GM20000 (cell line): ENCODE measurements around the gene GTPBP6.

Experiments
- DNase-seq: peaks from one replicate; pipeline ENCODE4 v3.0.0; 2012; ENCODE audit warnings: low spot score
- TF ChIP-seq, protein P1 (sequence below): IDR thresholded peaks from 2 replicates; pipeline ENCODE4 v1.5.1; 2012; ENCODE audit warnings: mild to moderate bottlenecking, control low read depth; ENCODE audit errors: extremely low read depth, missing control alignments

GTPBP6 gene

DNA sequence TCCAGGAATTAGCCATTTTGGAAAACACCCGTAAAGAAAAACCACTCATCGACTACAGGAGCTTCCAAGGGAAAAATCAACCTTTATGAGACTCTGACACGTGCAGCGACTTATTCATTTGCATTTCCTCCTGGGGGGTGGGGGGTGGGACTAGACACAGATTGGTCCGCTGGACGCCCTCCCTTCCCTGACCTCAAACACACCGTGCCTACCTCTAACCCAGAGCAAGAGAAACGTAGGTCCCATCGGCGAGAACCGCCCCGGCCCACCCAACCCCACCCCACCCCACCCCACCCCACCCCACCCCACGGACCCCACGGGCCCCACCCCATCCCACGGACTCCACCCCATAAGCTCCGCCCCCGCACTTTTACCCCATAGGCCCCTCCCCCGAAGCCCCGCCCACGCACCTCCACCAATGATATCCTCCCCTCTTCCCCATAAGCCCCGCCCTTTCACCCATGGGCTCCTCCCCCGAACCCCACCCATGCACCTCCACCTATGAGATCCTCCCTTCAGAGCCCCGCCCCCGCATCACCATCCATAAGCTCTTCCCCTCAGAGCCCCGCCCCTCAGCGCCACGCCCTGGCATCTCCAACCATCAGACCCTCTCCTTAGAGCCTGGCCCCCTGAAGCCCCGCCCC, 1.1 kb downstream of the GTPBP6 start:
- peak; percentile 93 for DNase-seq
- TF ChIP-seq, protein P1, sequence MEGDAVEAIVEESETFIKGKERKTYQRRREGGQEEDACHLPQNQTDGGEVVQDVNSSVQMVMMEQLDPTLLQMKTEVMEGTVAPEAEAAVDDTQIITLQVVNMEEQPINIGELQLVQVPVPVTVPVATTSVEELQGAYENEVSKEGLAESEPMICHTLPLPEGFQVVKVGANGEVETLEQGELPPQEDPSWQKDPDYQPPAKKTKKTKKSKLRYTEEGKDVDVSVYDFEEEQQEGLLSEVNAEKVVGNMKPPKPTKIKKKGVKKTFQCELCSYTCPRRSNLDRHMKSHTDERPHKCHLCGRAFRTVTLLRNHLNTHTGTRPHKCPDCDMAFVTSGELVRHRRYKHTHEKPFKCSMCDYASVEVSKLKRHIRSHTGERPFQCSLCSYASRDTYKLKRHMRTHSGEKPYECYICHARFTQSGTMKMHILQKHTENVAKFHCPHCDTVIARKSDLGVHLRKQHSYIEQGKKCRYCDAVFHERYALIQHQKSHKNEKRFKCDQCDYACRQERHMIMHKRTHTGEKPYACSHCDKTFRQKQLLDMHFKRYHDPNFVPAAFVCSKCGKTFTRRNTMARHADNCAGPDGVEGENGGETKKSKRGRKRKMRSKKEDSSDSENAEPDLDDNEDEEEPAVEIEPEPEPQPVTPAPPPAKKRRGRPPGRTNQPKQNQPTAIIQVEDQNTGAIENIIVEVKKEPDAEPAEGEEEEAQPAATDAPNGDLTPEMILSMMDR = no peak

DNA sequence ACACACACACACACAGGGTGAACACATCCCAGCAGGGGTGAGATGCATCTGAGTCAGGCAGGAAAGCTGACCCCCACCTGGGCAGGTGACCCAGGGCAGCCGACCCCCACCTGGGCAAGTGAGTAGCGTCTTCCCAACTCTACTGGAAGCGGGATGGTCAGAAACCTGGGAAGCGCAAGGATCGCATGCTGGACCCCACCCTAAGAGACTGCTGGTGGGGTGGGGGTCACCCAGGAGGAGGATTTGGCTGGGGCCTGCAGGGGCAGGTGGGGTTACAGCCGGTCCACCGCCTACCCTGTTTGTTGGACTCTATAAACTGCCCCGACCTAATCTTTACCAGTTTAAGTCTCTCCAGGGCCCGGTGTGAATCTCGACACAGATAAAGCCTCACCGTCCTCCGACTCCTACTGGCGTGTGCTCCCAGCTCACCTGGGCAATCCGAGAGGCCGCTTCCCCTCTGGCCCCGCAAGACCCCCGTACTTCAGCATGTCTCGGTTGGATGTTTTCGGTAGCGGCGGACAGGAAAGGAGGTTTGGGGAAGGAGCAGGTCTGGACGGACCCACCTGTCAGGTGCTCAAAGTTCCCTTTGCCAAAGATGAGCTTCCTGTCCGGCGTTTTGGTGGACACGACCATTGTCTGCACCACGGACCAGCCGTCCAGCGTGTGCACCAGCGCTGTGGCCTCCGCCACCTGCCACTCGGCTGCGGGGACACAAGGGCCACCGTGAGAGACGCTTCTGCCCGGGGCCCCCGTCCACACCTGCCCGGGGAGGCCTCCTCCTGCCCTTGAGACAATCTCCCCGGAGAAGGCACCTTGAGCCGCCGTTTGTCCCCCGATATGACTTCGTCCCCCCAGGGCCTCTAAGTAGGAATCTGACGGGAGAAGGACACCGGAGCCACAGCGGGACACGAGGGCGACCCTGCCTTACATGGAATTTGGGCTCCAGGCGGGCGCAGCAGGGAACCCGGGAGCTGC, 2.0 kb downstream of the GTPBP6 start:
- no peak for DNase-seq
- TF ChIP-seq, protein P1 = no peak

DNA sequence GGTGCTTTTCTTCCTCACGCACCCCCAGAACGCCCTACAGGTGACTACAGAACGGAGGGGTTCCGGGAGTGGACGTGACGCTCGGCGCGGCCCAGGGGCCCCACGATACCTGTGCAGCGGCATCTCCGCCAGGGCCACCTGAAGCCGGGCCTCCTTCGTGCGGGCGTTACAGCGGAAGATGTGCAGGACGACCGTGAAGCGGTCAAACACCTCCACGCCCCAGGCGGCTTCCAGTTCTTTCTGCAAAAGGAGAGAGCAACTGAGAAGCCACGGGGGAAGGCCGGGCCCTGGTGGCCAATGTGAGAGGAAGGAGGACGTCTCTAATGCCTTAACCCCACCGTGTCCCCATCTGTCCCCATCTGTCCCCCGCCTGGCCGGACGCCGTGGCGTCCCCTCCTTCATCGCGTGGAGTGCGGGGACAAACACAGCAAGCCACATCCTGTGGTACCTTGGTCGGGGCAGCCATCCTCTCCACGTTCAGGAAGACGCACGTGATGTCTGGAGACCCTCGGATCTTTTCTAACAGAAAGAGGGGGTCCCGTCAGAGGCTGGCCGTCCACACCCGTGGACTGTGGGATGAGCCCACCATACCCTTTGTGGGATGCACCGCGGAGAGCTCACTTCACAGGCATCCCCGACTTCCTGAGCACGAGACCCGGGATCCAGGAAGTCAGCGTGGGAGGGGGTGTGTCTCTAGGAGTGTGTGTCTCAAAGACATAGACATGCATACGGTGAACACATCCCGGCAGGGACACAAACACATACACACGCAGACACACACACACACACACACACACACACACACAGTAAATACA, 3.6 kb downstream of the GTPBP6 start:
- no peak for DNase-seq
- TF ChIP-seq, protein P1 = no peak

DNA sequence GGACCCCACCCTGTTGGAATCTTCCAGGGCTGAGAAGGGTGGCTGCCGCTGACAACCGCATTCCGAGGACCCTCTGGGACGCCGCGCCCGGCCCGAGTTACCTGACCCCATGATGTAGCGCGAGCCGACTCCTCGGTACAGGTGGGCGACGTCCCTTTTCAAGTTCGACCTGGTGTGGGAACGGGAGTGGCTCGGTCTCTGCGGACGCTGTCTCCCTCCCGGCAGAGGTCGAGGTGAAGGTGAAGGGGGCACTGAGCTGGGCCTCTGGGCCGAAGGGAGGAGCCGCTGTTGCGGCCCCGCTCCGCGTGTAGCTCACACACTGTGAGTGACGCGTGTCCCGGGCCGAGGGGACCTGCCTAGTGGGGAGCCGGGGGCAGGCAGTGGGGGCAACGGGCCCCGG, 4.5 kb downstream of the GTPBP6 start:
- DNase-seq = no peak
- TF ChIP-seq, protein P1 = no peak

DNA sequence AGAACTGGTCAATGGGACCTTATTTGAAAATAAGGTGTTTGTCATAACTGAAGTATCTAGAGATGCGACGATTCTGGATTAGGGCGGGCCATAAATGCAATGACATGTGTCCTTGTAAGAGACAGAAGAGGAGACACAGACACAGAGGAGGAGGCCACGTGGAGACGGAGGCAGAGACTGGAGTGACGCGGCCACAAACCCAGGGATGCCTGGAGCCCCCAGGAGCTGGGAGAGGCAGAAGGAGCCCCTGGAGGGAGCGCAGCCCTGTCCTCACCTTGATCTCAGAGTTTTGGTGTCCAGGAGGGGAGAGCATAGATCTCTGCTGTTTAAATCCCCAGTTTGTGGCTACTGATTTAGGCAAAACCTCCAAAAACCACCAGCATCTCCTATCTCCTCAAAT, 5.0 kb downstream of the GTPBP6 start:
- TF ChIP-seq, protein P1 = no peak
- no peak for DNase-seq

DNA sequence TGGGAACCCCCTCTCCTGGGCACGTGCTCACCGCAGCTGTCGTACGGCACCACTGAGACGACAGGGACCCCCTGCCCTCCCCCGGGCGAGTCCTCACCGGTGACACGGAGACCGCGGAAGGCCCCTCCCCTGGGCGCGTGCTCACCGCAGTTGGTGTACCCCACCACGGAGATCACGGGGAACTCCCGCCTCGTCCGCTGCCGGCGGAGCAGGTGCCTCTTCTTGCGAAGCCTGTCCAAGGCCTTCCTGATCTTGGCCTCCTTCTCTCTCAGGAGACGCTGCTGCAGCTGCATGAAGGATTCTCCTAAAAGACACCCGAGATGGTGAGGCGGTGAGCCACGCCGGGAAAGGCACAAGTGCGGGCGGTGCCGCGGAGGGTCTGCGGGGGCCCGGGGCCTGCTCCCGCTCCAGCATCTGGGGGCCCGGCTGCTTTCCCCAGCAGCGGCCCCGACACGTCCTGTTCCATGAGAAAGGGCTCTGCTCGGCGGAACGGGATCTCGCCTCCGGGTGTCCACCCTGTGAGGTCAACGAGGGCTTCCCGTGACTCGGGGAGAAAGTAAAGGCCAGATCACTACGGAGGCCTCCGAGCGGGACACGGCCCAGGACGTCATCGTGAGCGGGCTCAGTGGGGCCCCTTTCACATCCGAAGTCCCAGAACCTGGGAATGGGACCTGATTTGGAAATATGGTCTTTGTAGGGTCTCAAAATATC, 5.8 kb downstream of the GTPBP6 start:
- DNase-seq = no peak

More for the DNA sequence above, 5.8 kb downstream of the GTPBP6 start:
- TF ChIP-seq, protein P1 = no peak
